ENCODE measurements around the gene SLC4A1AP. TPM values are rescaled to one million over a fixed set of nuclear protein-coding genes. Genes with fewer than 3 reads are reported as not detected.

Gene SLC4A1AP
- total RNA-seq, 4 donors from 2014 or later = 16.7 to 22.8 (median 20.1) TPM

- H3K36me3 ChIP-seq = peaks cover 54 to 94% (median 81%) of the 10 kb centered on the region in 4 donors
- no peaks in the 10 kb centered on the region for H3K9me3 ChIP-seq
- TF ChIP-seq POLR2A (IDR thresholded peaks at IDR 0.05; ENCODE audit: low read depth) (no peak), EP300 (IDR thresholded peaks at IDR 0.05) (no peak), CTCF (IDR thresholded peaks at IDR 0.05) (no peak), POLR2AphosphoS5 (IDR thresholded peaks at IDR 0.05) (no peak)
- no peak for DNase-seq (ENCODE audit: extremely low spot score)
- no peak overlapping the region for H3K27ac ChIP-seq (replicated peaks in 1 of 4)
- no peaks in the 10 kb centered on the region for H3K27me3 ChIP-seq
- intact Hi-C loops (cut with DNase I) = no loop called here
- WGBS = 97% methylated on average over 2 of the region's 2 CpGs
- H3K4me1 ChIP-seq = peaks cover 9 to 15% (median 14%) of the 10 kb centered on the region in 4 donors
- no peak overlapping the region for H3K4me3 ChIP-seq
Measured at GRCh38 chr2:27634291-27634690, 29.4 kb upstream of the SLC4A1AP start.

GRCh38 chr2:27636766-27637165 lies 26.9 kb upstream of the SLC4A1AP start:
- Histone ChIP-seq H3K9me3 (no peaks in the 10 kb centered on the region), H3K27me3 (no peaks in the 10 kb centered on the region), H3K36me3 (peaks cover 64 to 100% (median 91%) of the 10 kb centered on the region in 4 donors), H3K4me3 (no peak overlapping the region), H3K4me1 (no peaks in the 10 kb centered on the region), H3K27ac (replicated peaks in 1 of 4) (no peak overlapping the region)
- intact Hi-C loops (cut with DNase I) = no loop called here
- TF ChIP-seq POLR2AphosphoS5 (IDR thresholded peaks at IDR 0.05) (no peak), EP300 (IDR thresholded peaks at IDR 0.05) (no peak), CTCF (IDR thresholded peaks at IDR 0.05) (no peak), POLR2A (IDR thresholded peaks at IDR 0.05; ENCODE audit: low read depth) (no peak)
- 92% methylated on average over 5 of the region's 5 CpGs for WGBS
- no peak for DNase-seq (ENCODE audit: extremely low spot score)

- H3K4me3 ChIP-seq = no peak overlapping the region
- DNase-seq (ENCODE audit: extremely low spot score) = no peak
- WGBS = 87% methylated on average over 3 of the region's 3 CpGs
- no peaks in the 10 kb centered on the region for H3K4me1 ChIP-seq
- TF ChIP-seq CTCF (IDR thresholded peaks at IDR 0.05) (no peak), POLR2AphosphoS5 (IDR thresholded peaks at IDR 0.05) (no peak), POLR2A (IDR thresholded peaks at IDR 0.05; ENCODE audit: low read depth) (no peak), EP300 (IDR thresholded peaks at IDR 0.05) (no peak)
- intact Hi-C loops (cut with DNase I) = no loop called here
- peaks cover 74 to 100% (median 92%) of the 10 kb centered on the region in 4 donors for H3K36me3 ChIP-seq
- no peaks in the 10 kb centered on the region for H3K9me3 ChIP-seq
- H3K27ac ChIP-seq (replicated peaks in 1 of 4) = no peak overlapping the region
- no peaks in the 10 kb centered on the region for H3K27me3 ChIP-seq
Measured at GRCh38 chr2:27638037-27638637, 25.6 kb upstream of the SLC4A1AP start.

- intact Hi-C loops (cut with DNase I) = no loop called here
- Histone ChIP-seq H3K4me1 (no peaks in the 10 kb centered on the region), H3K27ac (replicated peaks in 1 of 4) (no peak overlapping the region), H3K27me3 (no peaks in the 10 kb centered on the region), H3K4me3 (no peak overlapping the region), H3K36me3 (peaks cover 74 to 100% (median 89%) of the 10 kb centered on the region in 4 donors), H3K9me3 (no peaks in the 10 kb centered on the region)
- TF ChIP-seq EP300 (IDR thresholded peaks at IDR 0.05) (no peak), POLR2A (IDR thresholded peaks at IDR 0.05; ENCODE audit: low read depth) (no peak), CTCF (IDR thresholded peaks at IDR 0.05) (no peak), POLR2AphosphoS5 (IDR thresholded peaks at IDR 0.05) (no peak)
- 76% methylated on average over 3 of the region's 3 CpGs for WGBS
- DNase-seq (ENCODE audit: extremely low spot score) = no peak
Measured at GRCh38 chr2:27638709-27639108, 25.0 kb upstream of the SLC4A1AP start.

Data from esophagus muscularis mucosa (tissue), 4 donors.